Left lung (tissue), 10 donors: ENCODE results near the gene PGGHG. TPM values are rescaled to one million over a fixed set of nuclear protein-coding genes. Genes with fewer than 3 reads are reported as not detected.
"Not testable (repeated sequence)": the region's sequence is repeated elsewhere in the genome, so short reads cannot be mapped to it uniquely, and the experiment has no call there.

Experiments
- ATAC-seq: fragments of 200-7000 bp; cut with Tn5 transposase; one replicate; pipeline ENCODE4 v1.9.1; 2020; ENCODE audit warnings: moderate library complexity
- DNase-seq, 4 donors: peaks; one replicate each; pipeline ENCODE4 v3.0.0-alpha.2; 2013 to 2020
- H3K27ac ChIP-seq, 2 donors: fragments of 200-600 bp; sonication (generic) in 1 of 2; one replicate each; pipeline versions ENCODE4 v1.5.0 to v1.8.0; 2020 to 2021
- H3K27me3 ChIP-seq, 2 donors: fragments of 200-600 bp; sonication (generic) in 1 of 2; one replicate each; pipeline versions ENCODE4 v1.5.0 to v1.8.0; 2020 to 2021
- H3K36me3 ChIP-seq, 2 donors: fragments of 200-600 bp; sonication (generic) in 1 of 2; one replicate each; pipeline versions ENCODE4 v1.5.0 to v1.8.0; 2020 to 2021
- H3K4me1 ChIP-seq, 2 donors: fragments of 200-600 bp; one replicate each; pipeline ENCODE4 v1.8.0; 2021
- H3K4me3 ChIP-seq, 2 donors: fragments of 200-600 bp; sonication (generic) in 1 of 2; one replicate each; pipeline versions ENCODE4 v1.5.0 to v1.8.0; 2020 to 2021; ENCODE audit warnings: mild to moderate bottlenecking in 1 of 2
- H3K9me3 ChIP-seq, 2 donors: fragments of 200-600 bp; sonication (generic) in 1 of 2; one replicate each; pipeline versions ENCODE4 v1.5.0 to v1.8.0; 2020 to 2021
- CTCF ChIP-seq, 2 donors: fragments of 200-600 bp; sonication (generic) in 1 of 2; IDR thresholded peaks; one replicate each; pipeline versions ENCODE4 v1.5.0 to v1.8.0; 2021; ENCODE audit warnings: antibody characterized with exemption in 2 of 2
- intact Hi-C, 2 donors: fragments of 100-400 bp; cut with DNase I; formaldehyde crosslinking; loops; one replicate each; pipeline versions ENCODE4 v1.11.2 to v1.14.2; 2022
- polyA plus RNA-seq, 6 donors: library from polyadenylated mRNA; unstranded; fragments of 120-200 nt; gene quantifications; one replicate each; pipeline ENCODE4 v1.2.1, GENCODE V29; 2013; ENCODE audit not compliant: insufficient read length in 6 of 6
- total RNA-seq, 2 donors: library from RNA; stranded (reverse); fragmentation: NEBNext Ultra II Directional; extraction: Animal tissue kit (Norgen Biotek cat#: 25700); gene quantifications; one replicate each; pipeline ENCODE4 v1.2.1, GENCODE V29; 2021
- donor health status: DM: no; HTN: yes; CAD: no.
- donor health status: DM: no; HTN: no; CAD: no.

Gene PGGHG
- total and polyA plus RNA-seq, 8 donors: 14.2 to 75.3 (median 21.0) TPM

GRCh38 chr11:330694-331357 lies 41.9 kb downstream of the PGGHG start:
- Histone ChIP-seq H3K4me1 (peaks cover 14 to 32% of the 10 kb centered on the region in 2 donors), H3K36me3 (no peaks in the 10 kb centered on the region), H3K27ac (no peak overlapping the region), H3K27me3 (no peaks in the 10 kb centered on the region), H3K4me3 (no peak overlapping the region), H3K9me3 (no peaks in the 10 kb centered on the region)
- intact Hi-C loops: no loop called here
- DNase-seq (peak in 1 of 4 donors; percentile 69), ATAC-seq (no peak)
- TF ChIP-seq CTCF (IDR thresholded peaks at IDR 0.05): no peak

GRCh38 chr11:331358-332060 lies 42.6 kb downstream of the PGGHG start:
- intact Hi-C loops: no loop called here
- DNase-seq: peak in 1 of 4 donors; percentile 51

GRCh38 chr11:332651-333480 lies 43.9 kb downstream of the PGGHG start:
- DNase-seq (no peak), ATAC-seq (no peak)
- no peaks in the 10 kb centered on the region for H3K9me3 ChIP-seq
- H3K27me3 ChIP-seq: no peaks in the 10 kb centered on the region
- H3K4me1 ChIP-seq: peaks cover 6 to 24% of the 10 kb centered on the region in 2 donors
- intact Hi-C loops: no loop called here
- H3K27ac ChIP-seq: no peak overlapping the region
- no peak for TF ChIP-seq CTCF (IDR thresholded peaks at IDR 0.05)
- H3K4me3 ChIP-seq: no peak overlapping the region
- H3K36me3 ChIP-seq: no peaks in the 10 kb centered on the region

More at GRCh38 chr11:331358-332060, 42.6 kb downstream of the PGGHG start:
- no peak for ATAC-seq
- Histone ChIP-seq H3K4me1 (peaks cover 17 to 32% of the 10 kb centered on the region in 2 donors), H3K9me3 (no peaks in the 10 kb centered on the region), H3K4me3 (no peak overlapping the region), H3K27me3 (no peaks in the 10 kb centered on the region), H3K27ac (no peak overlapping the region), H3K36me3 (no peaks in the 10 kb centered on the region)
- no peak for TF ChIP-seq CTCF (IDR thresholded peaks at IDR 0.05)

GRCh38 chr11:333616-334263 lies 44.8 kb downstream of the PGGHG start:
- intact Hi-C loops, ATAC-seq, H3K27me3 ChIP-seq, H3K4me3 ChIP-seq, DNase-seq, H3K36me3 ChIP-seq, H3K27ac ChIP-seq, H3K9me3 ChIP-seq: not testable (repeated sequence)
- peaks cover 6 to 19% of the 10 kb centered on the region in 2 donors for H3K4me1 ChIP-seq

GRCh38 chr11:334264-334994 lies 45.5 kb downstream of the PGGHG start:
- H3K4me3 ChIP-seq: no peak overlapping the region
- H3K27ac ChIP-seq: no peak overlapping the region
- peak; percentile 44 for ATAC-seq

More at GRCh38 chr11:334264-334994, 45.5 kb downstream of the PGGHG start:
- no peak for TF ChIP-seq CTCF (IDR thresholded peaks at IDR 0.05)
- Histone ChIP-seq H3K27me3 (no peaks in the 10 kb centered on the region), H3K9me3 (no peaks in the 10 kb centered on the region), H3K36me3 (no peaks in the 10 kb centered on the region), H3K4me1 (peaks cover 6 to 19% of the 10 kb centered on the region in 2 donors)
- peak in 1 of 4 donors; percentile 70 for DNase-seq
- intact Hi-C loops: no loop called here
